PC-3 (cell line): ENCODE results near the gene ATXN7L2.

Experiments used
- EZH2 ChIP-seq: fragments of 300-600 bp; sonication (generic); IDR thresholded peaks from one replicate; pipeline ENCODE4 v1.6.1; 2017; ENCODE audit warnings: antibody characterized with exemption, mild to moderate bottlenecking, low read length; ENCODE audit not compliant: unreplicated experiment
- EZH2phosphoT487 ChIP-seq: fragments of 300-600 bp; sonication (generic); IDR thresholded peaks from 2 replicates; pipeline ENCODE4 v1.6.1; 2018; ENCODE audit warnings: mild to moderate bottlenecking, antibody characterized with exemption, low read length, borderline replicate concordance
- TF ChIP-seq, protein P1 (sequence below): fragments of 300-600 bp; sonication (generic); conservative IDR thresholded peaks from 2 replicates; pipeline ENCODE4 v1.5.1; 2017; ENCODE audit warnings: antibody characterized with exemption, low read depth, mild to moderate bottlenecking, low read length

DNA sequence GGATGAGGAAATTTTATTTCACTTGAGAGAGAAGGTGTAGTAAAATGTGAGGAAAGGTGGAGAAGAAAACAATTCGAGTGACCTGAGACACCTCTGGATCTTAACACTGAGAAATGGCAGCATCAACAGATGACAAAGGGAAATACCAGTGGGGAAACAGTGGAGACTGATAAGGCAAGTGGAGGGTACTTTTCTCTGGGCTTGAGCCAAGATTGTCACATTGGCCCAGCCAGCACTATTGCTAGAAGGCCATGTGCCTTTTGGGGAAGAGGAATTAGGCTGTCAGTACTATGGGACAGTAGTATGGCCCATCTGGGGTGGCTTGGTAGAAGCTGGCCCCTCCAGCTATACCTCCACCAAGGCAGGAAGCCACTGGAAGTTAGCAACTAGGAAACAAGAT, 9.0 kb upstream of the ATXN7L2 start:
- TF ChIP-seq, protein P1, sequence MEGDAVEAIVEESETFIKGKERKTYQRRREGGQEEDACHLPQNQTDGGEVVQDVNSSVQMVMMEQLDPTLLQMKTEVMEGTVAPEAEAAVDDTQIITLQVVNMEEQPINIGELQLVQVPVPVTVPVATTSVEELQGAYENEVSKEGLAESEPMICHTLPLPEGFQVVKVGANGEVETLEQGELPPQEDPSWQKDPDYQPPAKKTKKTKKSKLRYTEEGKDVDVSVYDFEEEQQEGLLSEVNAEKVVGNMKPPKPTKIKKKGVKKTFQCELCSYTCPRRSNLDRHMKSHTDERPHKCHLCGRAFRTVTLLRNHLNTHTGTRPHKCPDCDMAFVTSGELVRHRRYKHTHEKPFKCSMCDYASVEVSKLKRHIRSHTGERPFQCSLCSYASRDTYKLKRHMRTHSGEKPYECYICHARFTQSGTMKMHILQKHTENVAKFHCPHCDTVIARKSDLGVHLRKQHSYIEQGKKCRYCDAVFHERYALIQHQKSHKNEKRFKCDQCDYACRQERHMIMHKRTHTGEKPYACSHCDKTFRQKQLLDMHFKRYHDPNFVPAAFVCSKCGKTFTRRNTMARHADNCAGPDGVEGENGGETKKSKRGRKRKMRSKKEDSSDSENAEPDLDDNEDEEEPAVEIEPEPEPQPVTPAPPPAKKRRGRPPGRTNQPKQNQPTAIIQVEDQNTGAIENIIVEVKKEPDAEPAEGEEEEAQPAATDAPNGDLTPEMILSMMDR, result no peak
- TF ChIP-seq EZH2phosphoT487 (no peak), EZH2 (no peak)
